Naive thymus-derived CD8-positive, alpha-beta T cell (primary cell): ENCODE results near the gene DNAH1. TPM values are rescaled to one million over a fixed set of nuclear protein-coding genes. Genes with fewer than 3 reads are reported as not detected.

ENCODE experiments used
- ATAC-seq, 2 donors: fragments of 150-1000 bp; cut with Tn5 transposase in 1 of 2; sonication (Bioruptor Pico), chemical (Tn5 transposase) in 1 of 2; 1 replicate in 1 of 2; 2 replicates in 1 of 2; pipeline ENCODE4 v1.10.0; 2021; ENCODE audit warnings: mild to moderate bottlenecking in 2 of 2, moderate library complexity in 2 of 2
- POLR2A ChIA-PET: fragments of 350-600 bp; sonication (Branson Sonifier 250); formaldehyde crosslinking; loops from one replicate; lab custom pipeline; 2021; ENCODE audit warnings: antibody characterized with exemption; lab: Charles Lee
- DNase-seq, 10 donors: peaks; one replicate each; pipeline versions ENCODE4 v3.0.0 to v3.0.0-alpha.2; 2020 to 2022
- H3K27ac Mint-ChIP-seq, 10 donors: one replicate each; pipeline ENCODE4 v1.8.0; 2020 to 2022; ENCODE audit warnings: mild to moderate bottlenecking in 10 of 10, mixed read lengths in 10 of 10, moderate library complexity in 4 of 10, inconsistent platforms in 1 of 10
- H3K27me3 Mint-ChIP-seq, 5 donors: one replicate each; pipeline ENCODE4 v1.8.0; 2021 to 2022; ENCODE audit warnings: mixed read lengths in 5 of 5
- H3K36me3 Mint-ChIP-seq, 3 donors: one replicate each; pipeline ENCODE4 v1.8.0; 2020 to 2022; ENCODE audit warnings: mixed read lengths in 3 of 3, mild to moderate bottlenecking in 2 of 3, inconsistent platforms in 1 of 3
- H3K4me1 Mint-ChIP-seq, 4 donors: one replicate each; pipeline ENCODE4 v1.8.0; 2021 to 2022; ENCODE audit warnings: mixed read lengths in 4 of 4
- H3K4me3 Mint-ChIP-seq, 10 donors: one replicate each; pipeline ENCODE4 v1.8.0; 2020 to 2022; ENCODE audit warnings: mild to moderate bottlenecking in 10 of 10, mixed read lengths in 10 of 10, moderate library complexity in 6 of 10, inconsistent platforms in 1 of 10
- H3K9me3 Mint-ChIP-seq, 9 donors: one replicate each; pipeline ENCODE4 v1.8.0; 2020 to 2022; ENCODE audit warnings: mixed read lengths in 9 of 9, mild to moderate bottlenecking in 3 of 9, inconsistent platforms in 1 of 9, moderate library complexity in 1 of 9
- polyA plus RNA-seq, 3 donors: library from polyadenylated mRNA; unstranded; fragments of 300-500 nt; fragmentation: Illumina TruSeq; gene quantifications; one replicate each; pipeline ENCODE4 v1.2.3, GENCODE V29; 2021
- total RNA-seq, 8 experiments: library from RNA in 2 of 8; stranded (reverse) in 2 of 8; gene quantifications; one replicate each; pipeline ENCODE4 v1.2.3 and lab custom pipeline; 2021 to 2026

The DNAH1 gene
- total and polyA plus RNA-seq, 5 experiments from 2014 or later, result 0.21 to 41.4 (median 1.3) TPM

GRCh38 chr3:52430416-52430810 lies 114.3 kb downstream of the DNAH1 start:
- no peaks in the 10 kb centered on the region for H3K36me3 Mint-ChIP-seq
- H3K9me3 Mint-ChIP-seq, result no peaks in the 10 kb centered on the region
- no peak overlapping the region for H3K27ac Mint-ChIP-seq
- no peak overlapping the region for H3K4me3 Mint-ChIP-seq
- peaks cover 0 to 1% (median 0%) of the 10 kb centered on the region in 5 donors for H3K27me3 Mint-ChIP-seq
- POLR2A ChIA-PET, result no interaction called here
- H3K4me1 Mint-ChIP-seq, result peaks cover 0 to 3% (median 0%) of the 10 kb centered on the region in 4 donors
- ATAC-seq (no peak), DNase-seq (no peak)

- POLR2A ChIA-PET, result interaction anchor here (0.6 kb wide), 1 partner anchor 227 kb away, joined by 4 read pairs; no protein-coding TSS in a partner anchor
Observed at GRCh38 chr3:52431459-52432223, 115.5 kb downstream of the DNAH1 start.

GRCh38 chr3:52432225-52432624 lies 116.1 kb downstream of the DNAH1 start:
- peaks cover 0 to 1% (median 0%) of the 10 kb centered on the region in 5 donors for H3K27me3 Mint-ChIP-seq
- H3K27ac Mint-ChIP-seq, result peak overlapping the region in 1 of 10 donors; percentile 24
- DNase-seq (peak in 1 of 10 donors; percentile 48), ATAC-seq (no peak)
- H3K4me3 Mint-ChIP-seq, result no peak overlapping the region
- H3K36me3 Mint-ChIP-seq, result no peaks in the 10 kb centered on the region
- peaks cover 0 to 3% (median 0%) of the 10 kb centered on the region in 4 donors for H3K4me1 Mint-ChIP-seq
- H3K9me3 Mint-ChIP-seq, result no peaks in the 10 kb centered on the region
- POLR2A ChIA-PET, result no interaction called here

More at GRCh38 chr3:52431459-52432223, 115.5 kb downstream of the DNAH1 start:
- DNase-seq (peak in 1 of 10 donors; percentile 58), ATAC-seq (no peak)
- no peaks in the 10 kb centered on the region for H3K36me3 Mint-ChIP-seq
- peaks cover 0 to 3% (median 0%) of the 10 kb centered on the region in 4 donors for H3K4me1 Mint-ChIP-seq
- H3K27ac Mint-ChIP-seq, result peak overlapping the region in 2 of 10 donors; percentile 22 to 24
- H3K4me3 Mint-ChIP-seq, result no peak overlapping the region
- no peaks in the 10 kb centered on the region for H3K9me3 Mint-ChIP-seq
- H3K27me3 Mint-ChIP-seq, result peaks cover 0 to 1% (median 0%) of the 10 kb centered on the region in 5 donors

- DNase-seq, result peak in 1 of 10 donors; percentile 58
- POLR2A ChIA-PET, result no interaction called here
- peaks cover 0 to 3% (median 0%) of the 10 kb centered on the region in 4 donors for H3K4me1 Mint-ChIP-seq
- peaks cover 0 to 1% (median 0%) of the 10 kb centered on the region in 5 donors for H3K27me3 Mint-ChIP-seq
- no peaks in the 10 kb centered on the region for H3K9me3 Mint-ChIP-seq
- ATAC-seq, result no peak
- H3K4me3 Mint-ChIP-seq, result no peak overlapping the region
- H3K36me3 Mint-ChIP-seq, result no peaks in the 10 kb centered on the region
- H3K27ac Mint-ChIP-seq, result no peak overlapping the region
Observed at GRCh38 chr3:52432691-52433141, 116.6 kb downstream of the DNAH1 start.

- no peak for ATAC-seq
- no peak overlapping the region for H3K4me3 Mint-ChIP-seq
- H3K27ac Mint-ChIP-seq, result peak overlapping the region in 1 of 10 donors; percentile 21
Observed at GRCh38 chr3:52433328-52433995, 117.3 kb downstream of the DNAH1 start.

GRCh38 chr3:52433996-52434479 lies 117.9 kb downstream of the DNAH1 start:
- Mint-ChIP-seq H3K4me3 (no peak overlapping the region), H3K9me3 (no peaks in the 10 kb centered on the region), H3K4me1 (peaks cover 0 to 3% (median 0%) of the 10 kb centered on the region in 4 donors), H3K36me3 (no peaks in the 10 kb centered on the region), H3K27ac (peak overlapping the region in 1 of 10 donors; percentile 21), H3K27me3 (no peaks in the 10 kb centered on the region)
- DNase-seq (peak in 1 of 10 donors; percentile 6), ATAC-seq (no peak)
- POLR2A ChIA-PET, result no interaction called here

More at GRCh38 chr3:52433328-52433995, 117.3 kb downstream of the DNAH1 start:
- DNase-seq, result peak in 1 of 10 donors; percentile 23
- POLR2A ChIA-PET, result no interaction called here
- no peaks in the 10 kb centered on the region for H3K36me3 Mint-ChIP-seq
- H3K27me3 Mint-ChIP-seq, result peaks cover 0 to under 1% (median 0%) of the 10 kb centered on the region in 5 donors
- H3K9me3 Mint-ChIP-seq, result no peaks in the 10 kb centered on the region
- H3K4me1 Mint-ChIP-seq, result peaks cover 0 to 3% (median 0%) of the 10 kb centered on the region in 4 donors

- Mint-ChIP-seq H3K27me3 (no peaks in the 10 kb centered on the region), H3K4me1 (peaks cover 0 to 3% (median 0%) of the 10 kb centered on the region in 4 donors), H3K27ac (peak overlapping the region in 1 of 10 donors; percentile 25), H3K9me3 (no peaks in the 10 kb centered on the region), H3K4me3 (no peak overlapping the region), H3K36me3 (no peaks in the 10 kb centered on the region)
- POLR2A ChIA-PET, result no interaction called here
- peak in 1 of 10 donors; percentile 47 for DNase-seq
- no peak for ATAC-seq
Observed at GRCh38 chr3:52434491-52435115, 118.5 kb downstream of the DNAH1 start.

GRCh38 chr3:52435246-52436101 lies 119.4 kb downstream of the DNAH1 start:
- no peaks in the 10 kb centered on the region for H3K9me3 Mint-ChIP-seq
- H3K27me3 Mint-ChIP-seq, result no peaks in the 10 kb centered on the region
- ATAC-seq, result no peak
- H3K36me3 Mint-ChIP-seq, result no peaks in the 10 kb centered on the region
- no peak overlapping the region for H3K4me3 Mint-ChIP-seq
- POLR2A ChIA-PET, result no interaction called here
- peak in 1 of 10 donors; percentile 57 for DNase-seq
- no peak overlapping the region for H3K27ac Mint-ChIP-seq
- peaks cover 0 to 3% (median 0%) of the 10 kb centered on the region in 4 donors for H3K4me1 Mint-ChIP-seq

- Mint-ChIP-seq H3K27ac (no peak overlapping the region), H3K9me3 (no peaks in the 10 kb centered on the region), H3K27me3 (no peaks in the 10 kb centered on the region), H3K4me3 (no peak overlapping the region), H3K36me3 (no peaks in the 10 kb centered on the region), H3K4me1 (peaks cover 0 to 3% (median 0%) of the 10 kb centered on the region in 4 donors)
- ATAC-seq (no peak), DNase-seq (peak in 1 of 10 donors; percentile 30)
- POLR2A ChIA-PET, result interaction anchor here (0.5 kb wide), 1 partner anchor 266 kb away, joined by 3 read pairs; no protein-coding TSS in a partner anchor
Observed at GRCh38 chr3:52436500-52437149, 120.5 kb downstream of the DNAH1 start.

GRCh38 chr3:52437326-52438103 lies 121.4 kb downstream of the DNAH1 start:
- POLR2A ChIA-PET, result no interaction called here

GRCh38 chr3:52438104-52438376 lies 121.9 kb downstream of the DNAH1 start:
- POLR2A ChIA-PET, result no interaction called here
- no peaks in the 10 kb centered on the region for H3K27me3 Mint-ChIP-seq

More at GRCh38 chr3:52437326-52438103, 121.4 kb downstream of the DNAH1 start:
- H3K4me1 Mint-ChIP-seq, result no peaks in the 10 kb centered on the region
- H3K27me3 Mint-ChIP-seq, result no peaks in the 10 kb centered on the region
- H3K36me3 Mint-ChIP-seq, result no peaks in the 10 kb centered on the region
- no peak for ATAC-seq
- H3K4me3 Mint-ChIP-seq, result no peak overlapping the region
- H3K27ac Mint-ChIP-seq, result no peak overlapping the region
- peak in 1 of 10 donors; percentile 49 for DNase-seq
- H3K9me3 Mint-ChIP-seq, result no peaks in the 10 kb centered on the region

More at GRCh38 chr3:52438104-52438376, 121.9 kb downstream of the DNAH1 start:
- Mint-ChIP-seq H3K9me3 (no peaks in the 10 kb centered on the region), H3K4me1 (no peaks in the 10 kb centered on the region), H3K36me3 (no peaks in the 10 kb centered on the region), H3K4me3 (no peak overlapping the region), H3K27ac (no peak overlapping the region)
- ATAC-seq (no peak), DNase-seq (peak in 1 of 10 donors; percentile 51)
